ENCODE data around the gene CARTPT.

The CARTPT gene

DNA sequence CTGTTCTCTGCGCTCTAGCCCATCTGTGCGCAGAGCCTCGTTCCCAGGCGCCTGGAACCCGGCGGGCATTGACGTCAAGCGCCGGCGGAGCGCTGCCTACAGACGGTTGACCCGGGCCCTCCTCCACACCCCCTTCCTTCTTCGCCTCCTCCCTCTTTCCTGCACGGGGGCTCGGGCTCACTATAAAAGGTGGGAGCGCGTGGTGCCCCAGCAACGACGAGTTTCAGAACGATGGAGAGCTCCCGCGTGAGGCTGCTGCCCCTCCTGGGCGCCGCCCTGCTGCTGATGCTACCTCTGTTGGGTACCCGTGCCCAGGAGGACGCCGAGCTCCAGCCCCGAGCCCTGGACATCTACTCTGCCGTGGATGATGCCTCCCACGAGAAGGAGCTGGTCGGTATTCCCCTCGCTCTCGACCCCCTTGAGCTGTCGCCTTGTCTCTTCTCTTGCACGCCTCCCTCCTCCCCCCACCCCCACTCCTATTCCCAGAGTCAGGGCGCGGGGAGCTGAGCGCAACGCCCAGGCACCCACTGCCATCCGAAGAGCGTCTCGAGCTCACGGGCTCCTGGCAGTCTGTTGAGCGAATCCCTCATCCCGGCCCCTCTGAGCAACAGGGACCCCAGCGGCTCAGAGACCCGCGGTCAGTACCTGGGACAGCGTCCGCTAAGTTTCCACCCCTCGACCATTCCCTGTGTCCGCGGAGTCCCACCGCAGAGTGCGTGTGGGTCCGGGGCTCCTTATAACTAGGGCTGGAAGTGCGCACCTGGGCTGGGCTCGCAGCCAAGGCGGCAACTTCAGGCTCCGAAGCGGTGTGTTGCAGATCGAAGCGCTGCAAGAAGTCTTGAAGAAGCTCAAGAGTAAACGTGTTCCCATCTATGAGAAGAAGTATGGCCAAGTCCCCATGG, at the start of gene CARTPT:
Gene CARTPT (plus strand): TSS at position 213 of the 902 bp plus-strand sequence. CDS start 19 bp downstream, at position 232.
- no peak for TF ChIP-seq GATA3 (IDR thresholded peaks at IDR 0.05; ENCODE audit: low read depth, low read length)
- no peak for TF ChIP-seq GATA2 (IDR thresholded peaks at IDR 0.05; ENCODE audit: low read depth, low read length)

DNA sequence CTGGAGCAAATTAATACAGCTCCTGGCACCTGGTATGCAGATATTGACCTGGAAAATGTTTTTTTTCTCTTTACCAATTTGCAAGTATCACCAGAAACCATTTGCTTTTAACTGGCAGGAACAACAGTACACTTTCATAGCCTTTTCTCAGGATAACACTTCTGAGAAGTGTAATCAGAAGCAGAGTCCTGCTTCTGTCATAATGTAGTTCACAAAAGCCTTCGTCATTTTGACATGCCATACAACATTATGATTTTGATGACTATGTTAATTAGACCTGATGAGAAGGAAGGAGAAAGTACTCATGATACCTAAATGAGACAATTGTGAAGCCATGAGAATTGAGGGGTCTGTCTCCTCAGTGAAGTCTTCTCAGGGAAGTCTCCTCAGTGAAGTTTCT, 41.1 kb upstream of the CARTPT start:
- no peak for TF ChIP-seq GATA3 (IDR thresholded peaks at IDR 0.05; ENCODE audit: low read depth, low read length)
- TF ChIP-seq GATA2 (IDR thresholded peaks at IDR 0.05; ENCODE audit: low read depth, low read length) = no peak

DNA sequence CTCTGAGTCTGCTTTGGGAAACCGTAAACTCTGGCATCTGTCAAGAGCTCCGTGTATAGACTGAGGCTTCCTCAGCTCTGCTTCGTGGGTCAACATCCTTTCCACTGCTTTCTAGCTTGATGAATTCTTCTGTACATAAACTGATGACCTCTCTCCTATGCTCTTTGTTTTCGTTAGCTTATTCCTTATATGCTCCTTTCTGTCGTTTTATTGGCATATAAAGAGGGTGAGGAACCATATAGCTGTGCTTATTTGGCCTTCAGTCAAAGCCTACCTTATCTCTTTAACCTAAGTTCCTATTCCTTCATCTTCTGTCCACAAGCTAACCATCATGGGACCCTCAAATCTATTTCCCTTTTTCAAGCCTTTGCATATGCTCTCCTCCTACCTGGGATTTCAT, 39.4 kb upstream of the CARTPT start:
- TF ChIP-seq GATA2 (IDR thresholded peaks at IDR 0.05; ENCODE audit: low read depth, low read length) (no peak), GATA3 (IDR thresholded peaks at IDR 0.05; ENCODE audit: low read depth, low read length) (no peak)

DNA sequence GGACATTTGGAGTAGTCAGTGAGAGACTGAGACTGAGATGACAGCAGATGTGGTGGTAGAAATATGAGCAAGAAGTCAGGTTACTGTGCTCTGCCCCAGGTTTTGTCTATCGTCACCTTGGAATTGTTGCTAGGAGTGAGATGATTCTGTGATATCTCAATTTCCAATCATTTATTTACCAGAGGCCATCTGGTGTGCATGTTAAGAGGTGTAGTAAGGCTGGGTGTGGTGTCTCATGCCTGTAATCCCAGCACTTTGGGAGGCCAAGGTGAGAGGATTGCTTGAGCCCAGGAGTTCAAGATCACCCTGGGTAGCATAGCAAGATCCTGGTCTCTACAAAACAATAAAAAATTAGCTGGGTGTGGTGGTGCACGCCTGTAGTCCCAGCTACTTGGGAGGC, 38.6 kb upstream of the CARTPT start:
- no peak for TF ChIP-seq GATA3 (IDR thresholded peaks at IDR 0.05; ENCODE audit: low read depth, low read length)
- no peak for TF ChIP-seq GATA2 (IDR thresholded peaks at IDR 0.05; ENCODE audit: low read depth, low read length)

GRCh38 chr5:71681296-71681695, 37.8 kb upstream of the CARTPT start:
- TF ChIP-seq GATA2 (IDR thresholded peaks at IDR 0.05; ENCODE audit: low read depth, low read length) (no peak), GATA3 (IDR thresholded peaks at IDR 0.05; ENCODE audit: low read depth, low read length) (no peak)

DNA sequence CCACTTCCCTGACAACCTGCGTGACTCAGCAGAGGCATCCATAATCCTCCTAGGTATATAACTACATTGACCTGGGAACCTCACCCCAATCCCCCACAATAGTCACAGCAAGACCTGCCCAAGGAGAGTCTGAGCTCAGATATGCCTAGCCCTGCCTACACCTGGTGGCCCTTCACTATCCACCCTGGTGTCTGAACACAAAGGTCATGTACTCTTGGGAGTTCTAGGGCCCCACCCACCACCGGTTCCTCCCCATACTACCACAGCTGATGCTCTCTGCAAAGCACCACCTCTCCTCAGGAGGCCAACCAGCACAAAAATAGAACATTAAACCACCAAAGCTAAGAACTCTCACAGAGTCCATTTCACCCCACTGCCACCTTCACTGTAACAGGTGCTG, 34.8 kb upstream of the CARTPT start:
- TF ChIP-seq GATA3 (IDR thresholded peaks at IDR 0.05; ENCODE audit: low read depth, low read length) = no peak

DNA sequence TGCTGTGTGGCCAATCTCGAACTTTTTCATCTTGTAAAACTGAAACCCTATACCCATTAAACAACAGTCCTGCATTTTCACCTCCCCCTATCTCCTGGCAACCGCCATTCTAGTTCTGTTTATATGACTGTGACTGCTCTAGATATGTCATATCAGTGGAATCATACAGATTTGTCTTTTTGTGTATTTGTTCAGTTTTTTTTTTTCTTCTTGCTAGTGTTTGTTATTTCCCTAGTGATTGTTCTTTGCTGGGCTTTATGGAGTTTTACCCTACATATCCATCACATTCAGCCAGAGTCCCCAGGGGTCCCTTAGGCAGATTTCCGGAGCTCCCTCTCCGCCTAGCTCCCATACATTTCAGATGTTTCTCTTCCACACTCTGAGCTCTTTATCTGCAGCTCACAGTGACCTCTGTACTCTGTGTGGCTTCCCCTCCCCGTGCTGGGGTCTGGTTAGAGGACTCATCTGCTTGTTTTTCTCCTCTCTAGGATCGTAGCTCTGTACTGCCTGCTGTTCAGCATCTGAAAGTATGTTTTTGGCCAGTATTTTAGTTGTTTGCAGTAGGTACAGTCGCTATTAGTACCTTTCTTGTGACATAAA, 25.1 kb upstream of the CARTPT start:
- TF ChIP-seq GATA3 (IDR thresholded peaks at IDR 0.05; ENCODE audit: low read depth, low read length) (no peak), GATA2 (IDR thresholded peaks at IDR 0.05; ENCODE audit: low read depth, low read length) (no peak)

GRCh38 chr5:71695071-71695470, 24.0 kb upstream of the CARTPT start:
- no peak for TF ChIP-seq GATA2 (IDR thresholded peaks at IDR 0.05; ENCODE audit: low read depth, low read length)
- TF ChIP-seq GATA3 (IDR thresholded peaks at IDR 0.05; ENCODE audit: low read depth, low read length) = no peak

- TF ChIP-seq GATA2 (IDR thresholded peaks at IDR 0.05; ENCODE audit: low read depth, low read length) = no peak
- no peak for TF ChIP-seq GATA3 (IDR thresholded peaks at IDR 0.05; ENCODE audit: low read depth, low read length)
Observed at GRCh38 chr5:71695595-71695994, 23.5 kb upstream of the CARTPT start.

DNA sequence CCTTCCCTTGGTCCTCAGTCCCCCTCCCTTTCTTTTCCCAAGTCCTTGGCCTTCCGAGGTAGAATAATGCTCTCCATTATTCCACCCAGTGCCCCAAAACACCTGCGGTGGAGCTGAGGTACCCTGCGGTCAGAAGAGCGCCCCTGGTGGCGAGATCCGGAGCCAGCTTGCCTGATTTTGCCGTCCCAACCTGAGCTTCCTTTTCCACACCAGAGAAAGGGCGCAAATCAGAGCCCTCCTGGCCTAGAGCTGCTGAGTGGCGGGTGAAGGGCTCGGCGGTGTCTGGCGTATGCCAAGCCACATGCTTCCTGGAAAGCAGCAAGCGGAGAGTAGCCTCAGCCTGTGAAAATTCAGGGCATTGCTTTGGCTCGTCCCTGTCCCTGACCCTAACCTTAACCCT, 21.1 kb upstream of the CARTPT start:
- no peak for TF ChIP-seq GATA3 (IDR thresholded peaks at IDR 0.05; ENCODE audit: low read depth, low read length)
- TF ChIP-seq GATA2 (IDR thresholded peaks at IDR 0.05; ENCODE audit: low read depth, low read length) = no peak

- TF ChIP-seq GATA3 (IDR thresholded peaks at IDR 0.05; ENCODE audit: low read depth, low read length) (no peak), GATA2 (IDR thresholded peaks at IDR 0.05; ENCODE audit: low read depth, low read length) (no peak)
Observed at GRCh38 chr5:71699233-71699632, 19.8 kb upstream of the CARTPT start.

GRCh38 chr5:71699751-71700150, 19.3 kb upstream of the CARTPT start:
- no peak for TF ChIP-seq GATA2 (IDR thresholded peaks at IDR 0.05; ENCODE audit: low read depth, low read length)
- TF ChIP-seq GATA3 (IDR thresholded peaks at IDR 0.05; ENCODE audit: low read depth, low read length) = no peak

GRCh38 chr5:71700803-71701202, 18.3 kb upstream of the CARTPT start:
- TF ChIP-seq GATA3 (IDR thresholded peaks at IDR 0.05; ENCODE audit: low read depth, low read length) (no peak), GATA2 (IDR thresholded peaks at IDR 0.05; ENCODE audit: low read depth, low read length) (no peak)

DNA sequence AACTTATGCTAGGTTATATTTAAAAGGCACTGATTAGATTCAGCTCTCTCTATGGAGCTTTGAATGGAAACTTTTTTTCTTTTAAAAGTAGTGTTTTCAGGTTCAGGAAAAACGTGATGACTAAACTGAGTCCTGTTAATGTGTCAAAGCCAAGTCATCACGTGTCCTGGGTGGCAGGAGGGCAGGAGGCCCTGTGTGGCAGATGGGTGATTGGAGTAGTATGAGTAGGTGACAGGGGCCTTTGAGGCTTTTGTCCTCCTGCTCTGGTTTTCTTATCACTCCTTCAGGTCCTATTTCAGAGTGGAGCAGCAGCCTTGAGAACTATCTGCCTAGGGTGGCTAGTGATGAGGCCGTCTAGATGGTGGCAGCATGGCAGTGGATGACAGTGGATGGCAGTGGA, 17.7 kb upstream of the CARTPT start:
- TF ChIP-seq GATA2 (IDR thresholded peaks at IDR 0.05; ENCODE audit: low read depth, low read length) = no peak

GRCh38 chr5:71703941-71704340, 15.1 kb upstream of the CARTPT start:
- TF ChIP-seq GATA3 (IDR thresholded peaks at IDR 0.05; ENCODE audit: low read depth, low read length) (no peak), GATA2 (IDR thresholded peaks at IDR 0.05; ENCODE audit: low read depth, low read length) (no peak)

Data from SH-SY5Y (cell line).